GM12865 (cell line): ENCODE measurements around the gene EPHA4.

Experiments used
- DNase-seq: peaks from one replicate; pipeline ENCODE4 v3.0.0; 2010; ENCODE audit warnings: low read depth
- H3K4me3 ChIP-seq: 2 replicates; pipeline ENCODE4 v1.5.1; 2011; ENCODE audit warnings: mild to moderate bottlenecking, low read depth, low read length, control low read depth
- CTCF ChIP-seq: IDR thresholded peaks from 2 replicates; pipeline ENCODE4 v1.5.1; 2011; ENCODE audit warnings: low read length, control low read depth, low read depth, inconsistent platforms; ENCODE audit not compliant: insufficient read depth; ENCODE audit errors: missing control alignments

EPHA4 gene

DNA sequence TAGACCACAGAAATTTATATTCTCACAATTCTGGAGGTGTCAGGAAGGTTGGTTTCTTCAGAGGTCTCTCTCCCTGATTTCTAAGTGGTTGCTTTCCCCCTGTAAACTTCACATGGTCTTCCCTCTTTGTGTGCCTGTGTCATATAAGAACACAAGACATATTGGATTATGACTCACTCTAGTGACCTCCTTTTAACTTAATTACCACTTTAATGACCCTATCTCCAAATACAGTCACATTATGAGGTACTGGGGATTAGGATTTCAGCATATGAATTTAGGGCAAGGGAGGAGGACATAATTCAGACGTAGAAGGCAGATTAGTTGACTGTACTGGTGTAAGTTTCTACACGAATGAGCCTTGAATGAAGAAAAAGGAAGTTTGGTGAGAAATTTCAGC is 38.2 kb upstream of the EPHA4 start:
- no peak for DNase-seq
- no peak overlapping the region for H3K4me3 ChIP-seq
- no peak for TF ChIP-seq CTCF

GRCh38 chr2:221608442-221608841 is 36.3 kb upstream of the EPHA4 start:
- no peak for TF ChIP-seq CTCF
- no peak overlapping the region for H3K4me3 ChIP-seq
- DNase-seq, result no peak

GRCh38 chr2:221606424-221606823 is 34.3 kb upstream of the EPHA4 start:
- no peak for TF ChIP-seq CTCF
- H3K4me3 ChIP-seq, result no peak overlapping the region
- DNase-seq, result no peak

DNA sequence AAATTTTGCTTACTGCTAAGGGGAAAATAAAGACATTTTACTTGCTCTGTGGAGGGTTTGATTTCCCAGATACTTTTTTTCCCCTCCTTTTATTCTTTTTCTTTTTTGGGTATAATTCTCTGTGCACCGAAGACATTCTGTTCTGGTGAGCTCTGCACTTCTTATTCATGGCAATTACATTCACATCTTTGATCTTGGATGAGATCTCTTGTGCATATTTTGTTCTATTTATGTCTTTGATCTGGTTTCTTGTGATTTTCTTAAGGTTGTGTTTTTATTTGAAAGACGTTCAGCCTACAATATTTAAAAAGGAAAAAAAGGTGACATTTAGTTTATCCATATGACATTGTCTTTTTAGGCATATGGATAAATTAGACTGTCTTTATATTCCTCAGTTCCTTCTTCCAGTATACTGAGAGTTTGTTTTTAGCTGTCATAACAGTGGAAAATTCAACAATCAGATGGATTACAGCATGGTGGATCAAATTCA is 33.7 kb upstream of the EPHA4 start:
- no peak for TF ChIP-seq CTCF
- no peak overlapping the region for H3K4me3 ChIP-seq
- DNase-seq, result no peak

DNA sequence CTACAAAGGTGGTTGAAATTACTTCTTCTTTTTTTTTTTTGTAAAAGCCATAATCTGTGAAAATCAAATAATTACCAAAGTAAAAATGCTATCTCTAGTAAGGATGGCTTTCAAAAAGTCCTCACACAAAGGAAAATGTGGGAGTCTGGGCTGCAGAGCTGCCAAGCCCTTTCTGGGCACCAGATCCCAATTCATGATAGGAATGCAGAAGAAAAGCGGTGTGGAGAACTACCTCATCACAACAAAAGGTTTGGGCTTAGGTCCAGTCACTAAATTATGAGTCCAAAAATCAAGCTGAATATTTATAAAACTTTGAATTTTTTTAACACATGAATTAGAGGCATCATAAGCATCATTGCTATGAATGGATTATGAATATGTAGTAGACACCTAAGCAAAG is 30.8 kb upstream of the EPHA4 start:
- TF ChIP-seq CTCF, result no peak
- no peak for DNase-seq
- no peak overlapping the region for H3K4me3 ChIP-seq

DNA sequence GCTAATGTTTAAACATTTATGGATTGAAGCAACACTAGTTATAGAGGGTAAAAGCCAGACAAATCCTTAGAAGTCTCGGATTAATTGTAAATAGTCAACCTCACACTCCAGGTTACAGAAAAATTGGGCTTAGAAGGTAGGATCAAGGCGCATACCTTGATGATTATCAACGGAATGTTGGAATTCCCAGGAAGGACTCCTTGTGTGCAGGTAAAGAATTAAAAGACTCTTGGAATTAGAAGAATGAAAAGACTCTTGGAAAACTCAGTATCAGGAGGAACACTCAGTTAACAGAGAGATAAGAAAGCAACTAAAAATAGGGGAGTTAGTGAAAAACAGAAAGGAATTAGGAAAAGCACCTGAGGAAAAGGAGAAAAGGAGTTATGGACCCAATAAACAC is 29.3 kb upstream of the EPHA4 start:
- no peak for TF ChIP-seq CTCF
- DNase-seq, result no peak
- H3K4me3 ChIP-seq, result no peak overlapping the region

DNA sequence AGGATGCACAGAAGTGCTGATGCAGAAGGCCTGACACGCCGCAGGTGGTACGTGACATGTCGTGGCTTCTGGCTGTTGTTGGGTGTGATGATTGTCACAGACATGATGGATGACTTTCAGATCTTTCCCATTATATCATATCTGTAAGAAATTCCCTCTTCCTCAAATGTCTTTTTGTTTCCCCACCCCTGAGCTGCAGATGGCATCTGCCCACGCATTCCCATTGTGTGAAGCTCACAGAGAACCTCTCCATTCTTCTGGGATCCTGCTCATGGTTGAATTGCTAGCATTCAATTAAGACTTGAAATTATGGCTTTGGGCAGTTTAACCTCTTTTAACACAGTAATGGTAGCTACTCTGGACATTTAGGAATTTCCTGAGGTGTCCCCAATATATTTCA is 28.3 kb upstream of the EPHA4 start:
- no peak for TF ChIP-seq CTCF
- DNase-seq, result no peak
- H3K4me3 ChIP-seq, result no peak overlapping the region
